Measurements from ENCODE around the gene TBC1D17.
A peak's percentile ranks its signal among the peaks of the same experiment; 100 is the strongest.

Gene TBC1D17

GRCh38 chr19:49861541-49862378, 15.7 kb upstream of the TBC1D17 start:
- no peak for DNase-seq (ENCODE audit: low spot score)

- DNase-seq (ENCODE audit: low spot score): peak; percentile 87
Measured at GRCh38 chr19:49862391-49863253, 14.9 kb upstream of the TBC1D17 start.

- no peak for DNase-seq (ENCODE audit: low spot score)
Measured at GRCh38 chr19:49863254-49863934, 14.1 kb upstream of the TBC1D17 start.

DNA sequence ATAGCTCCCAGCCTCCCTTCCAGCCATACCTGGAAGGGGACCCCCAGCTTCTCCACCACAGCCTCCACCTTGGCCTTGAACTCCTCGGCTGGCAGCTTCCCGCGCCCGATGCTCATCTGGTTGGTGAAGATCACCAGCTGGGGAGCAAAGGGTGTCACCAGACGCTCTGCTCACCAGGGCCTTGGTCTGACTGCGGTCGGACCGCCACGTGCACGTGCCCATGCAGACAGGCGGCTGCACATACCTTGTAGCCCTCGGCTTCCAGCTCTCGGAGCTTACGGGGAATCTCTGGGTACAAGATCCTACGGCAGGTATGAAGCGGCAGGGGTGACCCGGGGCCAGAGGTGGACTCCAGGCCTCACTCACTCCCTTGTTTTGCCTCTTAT, 13.6 kb upstream of the TBC1D17 start:
- no peak for DNase-seq (ENCODE audit: low spot score)

- DNase-seq (ENCODE audit: low spot score): no peak
Measured at GRCh38 chr19:49864890-49865289, 12.6 kb upstream of the TBC1D17 start.

- peak; percentile 97 for DNase-seq (ENCODE audit: low spot score)
Measured at GRCh38 chr19:49866933-49867782, 10.3 kb upstream of the TBC1D17 start, which contains the start of gene PNKP. Gene PNKP, minus strand, starts transcription at chr19:49867576. Its CDS starts 372 bp downstream, at chr19:49867204.

- no peak for DNase-seq (ENCODE audit: low spot score)
Measured at GRCh38 chr19:49869009-49869483, 8.5 kb upstream of the TBC1D17 start.

DNA sequence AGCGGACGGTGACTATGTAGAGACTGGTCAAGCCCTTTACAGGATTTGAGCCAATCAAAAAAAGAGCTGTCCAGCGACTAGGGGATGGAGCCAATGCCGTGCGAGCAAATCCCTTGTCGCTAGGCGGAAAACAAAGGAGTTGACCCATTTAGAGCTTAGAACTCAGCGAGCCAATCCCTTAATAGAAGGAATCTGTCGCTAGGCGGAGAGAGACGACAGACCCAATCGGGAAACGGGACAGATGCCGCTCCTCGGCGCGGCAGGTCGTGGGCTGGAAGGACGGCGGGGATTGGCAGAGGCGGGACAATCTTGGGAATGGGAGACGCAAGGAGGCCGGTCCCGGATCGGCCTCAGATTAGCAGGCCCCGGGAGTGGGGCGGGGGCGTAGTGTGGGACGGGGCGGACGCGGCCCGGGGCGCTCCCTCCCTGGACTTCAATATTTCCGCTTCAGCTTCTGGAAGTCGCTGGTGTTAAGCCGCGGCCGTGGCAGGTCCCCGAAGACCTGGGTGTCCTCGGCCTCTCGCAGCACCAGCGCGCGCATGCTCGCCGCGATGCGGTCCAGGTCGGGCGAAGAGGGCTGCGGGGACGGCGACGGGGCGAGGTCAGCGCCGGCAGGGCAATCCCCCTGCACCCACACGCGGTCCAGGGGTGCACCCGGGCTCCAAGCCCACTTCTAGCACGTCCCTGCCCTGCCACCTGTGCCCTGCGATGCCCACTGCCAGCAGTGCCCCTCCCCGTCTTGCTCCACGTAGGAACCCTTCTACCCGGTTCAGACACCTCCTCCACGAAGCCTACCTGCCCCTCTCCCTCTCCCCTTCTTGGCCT, 7.8 kb upstream of the TBC1D17 start:
- peak; percentile 98 for DNase-seq (ENCODE audit: low spot score)

DNA sequence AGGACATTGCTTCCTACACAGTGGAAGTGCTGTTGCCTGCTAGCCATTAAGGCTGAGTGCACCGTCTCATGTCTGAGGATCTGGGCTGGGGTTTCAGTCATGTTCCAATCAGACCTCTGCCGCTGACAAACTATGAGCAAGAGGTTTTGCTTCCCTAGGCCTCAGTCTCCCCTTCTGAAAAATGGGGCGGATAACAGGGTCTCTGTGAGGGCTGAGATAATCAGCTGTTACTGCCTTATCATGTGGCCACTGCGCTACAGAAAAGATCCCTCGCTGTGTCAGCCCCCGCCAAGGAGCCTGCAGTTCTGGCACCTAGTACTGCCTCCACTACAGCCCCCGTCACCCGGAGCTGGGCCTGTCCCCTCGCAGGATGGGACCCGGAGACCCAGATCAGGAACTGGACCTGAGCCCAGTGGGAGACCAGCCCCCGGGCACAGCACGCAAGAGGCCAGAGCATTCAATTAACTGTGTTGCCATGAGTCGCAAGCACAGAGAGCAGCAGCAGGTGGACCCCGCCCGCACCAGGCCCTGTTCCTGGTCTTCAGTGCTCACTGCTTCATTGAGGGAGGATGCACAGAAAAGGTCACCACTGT, 7.1 kb upstream of the TBC1D17 start:
- no peak for DNase-seq (ENCODE audit: low spot score)

DNA sequence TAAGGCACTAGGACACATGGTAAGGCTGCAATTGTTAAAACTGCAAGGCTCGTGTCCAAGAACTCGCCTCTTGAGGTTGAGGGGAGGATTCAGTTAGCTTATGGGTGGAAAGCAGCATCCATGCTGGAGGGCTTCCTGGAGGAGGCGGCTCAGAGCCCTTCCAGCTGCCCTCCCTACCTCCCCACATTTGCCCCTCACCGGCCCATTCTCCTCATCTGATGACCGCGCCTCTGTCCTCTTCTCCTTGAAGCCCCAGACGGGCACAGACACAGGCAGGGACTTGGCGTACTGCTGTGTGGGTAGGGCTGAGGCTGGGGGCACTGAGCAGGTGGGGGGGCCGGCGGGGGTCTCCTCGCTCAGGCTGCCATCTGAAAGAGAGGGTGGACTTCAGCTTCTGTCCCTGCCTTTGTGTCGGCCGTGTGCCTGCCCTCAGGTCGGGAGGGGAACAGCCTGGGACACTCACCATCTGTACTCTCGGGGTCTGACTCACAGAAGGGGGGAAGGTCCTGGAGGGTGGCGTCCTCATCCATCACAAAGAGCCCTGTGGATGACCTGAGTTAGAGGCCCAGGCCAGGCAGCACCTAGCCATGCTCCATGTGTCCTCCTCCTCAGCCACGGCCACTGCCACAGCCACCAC, 6.0 kb upstream of the TBC1D17 start:
- DNase-seq (ENCODE audit: low spot score): no peak

DNA sequence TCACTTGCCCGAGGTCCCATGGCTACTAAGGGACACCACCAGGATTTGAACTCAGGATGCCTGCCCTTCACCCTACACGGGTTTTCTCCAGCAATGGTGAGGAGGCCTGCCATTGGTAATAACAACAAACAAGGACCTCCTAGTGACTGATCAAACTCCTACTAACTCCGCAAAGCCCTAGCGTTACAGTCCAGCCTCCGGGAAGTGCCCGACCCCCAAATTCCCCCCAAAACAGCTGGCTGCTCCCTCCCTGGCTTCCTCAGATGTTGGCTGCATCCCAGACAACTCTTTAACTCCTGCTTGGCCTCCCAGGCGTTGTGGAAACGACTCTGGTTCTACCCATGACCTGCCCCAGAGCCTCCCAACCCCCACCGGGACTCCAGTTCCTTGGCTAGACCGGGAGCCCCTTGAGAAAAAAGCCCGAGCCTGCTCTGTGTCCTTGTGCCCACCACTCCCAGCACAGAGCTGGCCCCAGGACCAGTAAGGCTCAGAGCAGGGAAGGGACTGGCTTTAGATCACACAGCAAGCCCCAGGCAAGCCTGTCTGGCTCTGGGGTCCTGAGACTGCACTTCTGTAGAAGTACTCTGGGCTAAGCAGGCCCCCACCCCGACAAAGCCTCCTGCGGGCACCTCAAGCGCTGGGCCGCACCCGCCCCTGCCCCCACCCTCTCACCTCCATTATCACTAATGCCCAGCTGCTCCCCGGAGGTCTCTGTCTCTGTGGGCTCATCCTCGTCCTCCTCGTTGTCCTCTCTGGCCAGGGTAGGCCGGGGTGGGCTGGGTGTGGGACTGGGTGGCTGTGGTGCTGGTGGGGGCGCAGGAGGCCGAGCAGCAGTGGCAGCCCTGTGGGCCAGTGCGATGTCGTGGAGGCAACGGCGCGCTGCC, 5.0 kb upstream of the TBC1D17 start:
- DNase-seq (ENCODE audit: low spot score): no peak

- DNase-seq (ENCODE audit: low spot score): no peak
Measured at GRCh38 chr19:49873129-49873521, 4.4 kb upstream of the TBC1D17 start.

GRCh38 chr19:49873834-49874233, 3.7 kb upstream of the TBC1D17 start:
- DNase-seq (ENCODE audit: low spot score): no peak

- no peak for DNase-seq (ENCODE audit: low spot score)
Measured at GRCh38 chr19:49874503-49875157, 2.9 kb upstream of the TBC1D17 start.

DNA sequence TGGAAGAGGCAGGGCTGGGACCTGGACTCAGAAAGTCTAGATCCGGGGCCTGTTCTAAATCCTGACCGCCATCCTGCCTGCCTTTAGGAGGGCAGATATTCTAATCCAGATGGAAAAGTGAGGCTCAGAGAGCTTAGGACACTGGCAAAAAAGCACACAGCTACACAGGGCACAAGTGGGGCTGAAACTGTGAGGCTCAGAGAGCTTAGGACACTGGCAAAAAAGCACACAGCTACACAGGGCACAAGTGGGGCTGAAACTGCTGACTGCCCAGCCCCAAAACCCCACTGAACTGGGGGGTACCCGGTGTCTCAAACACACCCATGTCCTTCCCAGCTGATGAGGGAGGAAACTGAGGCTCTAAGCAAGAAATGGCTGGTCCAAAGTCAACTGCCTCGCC, 2.3 kb upstream of the TBC1D17 start:
- no peak for DNase-seq (ENCODE audit: low spot score)

DNA sequence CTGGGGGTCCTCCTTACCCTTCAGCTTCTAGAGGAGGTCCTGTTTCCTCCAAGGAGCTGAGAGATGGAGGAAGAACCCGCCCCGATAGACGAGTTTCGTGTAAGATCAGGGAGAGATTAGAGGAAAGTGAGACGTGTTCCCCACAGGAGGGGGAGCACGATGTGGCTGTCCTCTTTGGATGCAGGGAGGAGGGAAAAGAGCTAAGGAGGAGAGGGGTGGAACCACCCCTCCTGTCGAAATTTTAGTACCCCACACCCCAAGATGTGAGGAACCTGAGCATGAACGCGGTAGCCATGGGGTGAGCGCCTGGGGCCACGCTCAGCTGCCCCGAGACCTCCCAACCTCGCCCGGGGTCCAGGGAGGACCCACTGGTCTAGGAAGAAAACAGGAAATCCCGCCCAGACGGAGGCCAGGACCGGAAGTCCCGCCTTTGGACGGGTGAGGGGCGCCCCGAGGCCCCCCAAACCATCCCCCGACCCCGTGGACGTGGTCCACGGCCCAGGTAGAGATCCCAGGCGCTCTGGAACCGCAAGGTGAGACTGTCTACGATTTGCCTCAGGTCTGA, 1.6 kb upstream of the TBC1D17 start:
- no peak for DNase-seq (ENCODE audit: low spot score)

DNA sequence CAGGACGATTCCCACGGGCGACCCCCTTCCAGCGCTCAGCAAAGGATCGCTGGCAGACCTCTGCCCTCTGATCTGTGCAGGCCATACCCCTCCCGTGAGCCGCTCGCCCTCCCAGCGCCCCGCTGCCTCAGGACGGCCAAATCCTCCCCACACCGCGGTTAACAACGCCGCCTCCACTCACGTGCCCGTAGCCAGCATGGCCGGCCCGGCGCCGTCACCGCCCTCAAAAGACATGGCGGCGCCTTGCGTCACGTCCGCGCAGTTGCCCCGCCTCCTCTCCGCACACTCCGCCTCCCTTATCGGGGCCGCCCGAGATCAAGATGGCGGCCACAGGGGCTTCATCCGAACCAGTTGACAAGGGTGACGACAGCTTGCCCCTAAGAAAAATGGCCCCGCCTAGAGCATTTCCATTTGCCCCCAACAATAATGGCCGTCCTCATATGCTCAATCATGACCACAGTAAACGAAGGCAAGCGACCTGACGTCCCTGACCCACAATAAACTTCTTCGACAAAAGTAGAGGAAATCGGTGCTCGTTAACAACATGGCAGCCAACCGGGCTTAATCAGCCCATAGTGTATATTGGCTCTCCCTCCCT, 981 bp upstream of the TBC1D17 start:
- DNase-seq (ENCODE audit: low spot score): peak; percentile 78

Measured in HuH-7.5 (cell line).